SIG-M5 treated with dmso at 0.1 percent for 504 hours (cell line): ENCODE measurements around the gene ETV5.

ENCODE experiments used
- DNase-seq: peaks from one replicate; lab custom pipeline; 2025; ENCODE audit not compliant: unreplicated experiment; lab: John Stamatoyannopoulos, UW

ETV5 gene

DNA sequence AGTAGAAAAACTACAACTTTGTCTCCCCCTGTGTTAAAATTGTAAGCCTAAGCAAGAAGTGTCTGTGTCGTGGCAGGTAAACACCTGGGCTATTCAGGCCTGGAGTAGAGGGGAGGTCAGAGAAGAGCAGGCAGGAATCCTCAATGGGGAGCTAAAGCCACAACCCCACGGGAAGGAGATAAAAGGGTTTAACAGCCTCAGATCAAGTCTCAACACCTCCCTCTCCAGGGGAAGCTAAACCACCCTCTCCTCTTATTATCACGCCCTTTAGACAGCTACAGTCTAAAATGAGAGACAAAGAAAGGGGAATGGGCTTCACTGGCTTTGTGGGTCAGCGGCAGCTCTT is 11.6 kb downstream of the ETV5 start:
- no peak for DNase-seq

DNA sequence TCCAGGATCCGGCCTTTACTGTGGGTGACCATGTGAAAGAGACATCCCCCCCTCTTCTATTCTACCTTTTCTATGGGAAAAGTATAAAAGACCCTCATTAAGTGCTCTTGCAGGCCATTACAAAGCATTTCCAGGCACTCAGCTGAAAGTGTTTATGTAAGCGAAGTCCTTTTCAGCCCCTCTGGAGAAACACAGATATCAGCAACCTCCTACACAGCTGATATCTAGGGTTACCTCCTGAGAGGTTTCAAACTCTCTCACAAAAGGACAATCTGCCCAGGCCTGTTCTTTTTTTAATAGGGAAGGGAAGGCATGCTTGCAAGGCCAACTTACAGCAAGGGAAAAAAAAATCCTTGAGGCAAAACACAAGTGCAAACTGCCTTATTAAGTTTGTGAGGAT is 12.6 kb downstream of the ETV5 start:
- DNase-seq = no peak

DNA sequence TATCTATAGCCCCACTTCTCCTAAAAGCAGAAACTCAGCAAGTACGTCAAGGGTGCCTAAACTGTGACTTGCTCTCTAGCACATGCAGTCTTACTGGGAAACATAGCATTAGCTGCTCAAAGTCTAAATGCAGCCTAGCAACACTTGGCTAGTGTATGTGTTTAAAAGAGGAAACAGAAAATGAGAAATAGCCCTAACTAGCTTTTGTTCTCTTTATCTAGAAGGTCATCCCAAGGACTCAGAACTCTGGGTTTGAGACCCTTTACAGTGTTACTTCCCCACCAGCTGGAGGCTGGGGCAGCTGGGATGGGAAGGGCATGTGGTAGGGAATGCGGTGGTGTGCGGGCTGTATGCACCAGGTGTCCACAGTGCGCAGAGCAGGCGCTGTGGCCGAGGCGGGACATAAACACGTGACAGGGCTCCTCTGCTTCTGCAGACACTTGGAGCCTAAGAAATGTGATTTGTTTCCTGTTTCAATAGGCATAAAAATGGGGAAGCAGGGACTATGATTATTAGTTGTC is 13.3 kb downstream of the ETV5 start:
- peak; percentile 72 for DNase-seq

DNA sequence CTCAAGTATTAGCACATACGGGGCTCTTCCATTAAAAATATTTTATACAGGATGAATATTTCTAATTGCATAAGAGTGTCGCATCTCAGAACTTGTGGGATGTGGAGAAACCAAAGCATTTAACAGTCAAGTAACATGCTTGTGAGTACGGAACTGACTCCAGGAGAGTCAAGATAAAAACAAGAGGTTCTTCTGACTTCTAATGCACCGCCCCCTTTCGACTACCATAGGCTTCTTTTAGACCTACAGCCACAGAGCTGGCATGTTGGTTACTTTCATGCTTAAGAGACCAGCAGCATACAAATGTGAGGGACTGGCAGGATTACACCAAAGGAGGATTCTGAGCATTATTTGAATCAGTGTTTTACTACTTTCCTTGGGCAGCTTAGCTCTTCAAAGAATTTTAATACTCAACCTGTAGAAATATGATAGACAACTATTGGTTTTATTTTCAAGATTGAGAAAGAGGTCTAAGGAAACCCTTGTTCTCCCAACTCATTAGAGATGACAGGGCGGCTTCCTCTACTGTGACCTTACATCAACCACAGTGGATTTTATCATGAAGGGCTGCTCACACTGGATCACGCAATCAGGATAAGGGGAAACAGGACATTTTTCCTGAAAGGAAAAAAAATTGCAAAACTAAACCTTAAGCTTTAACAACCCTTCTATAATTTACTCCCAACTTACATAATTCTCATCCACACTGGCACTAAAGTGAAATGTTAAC is 14.0 kb downstream of the ETV5 start:
- no peak for DNase-seq

DNA sequence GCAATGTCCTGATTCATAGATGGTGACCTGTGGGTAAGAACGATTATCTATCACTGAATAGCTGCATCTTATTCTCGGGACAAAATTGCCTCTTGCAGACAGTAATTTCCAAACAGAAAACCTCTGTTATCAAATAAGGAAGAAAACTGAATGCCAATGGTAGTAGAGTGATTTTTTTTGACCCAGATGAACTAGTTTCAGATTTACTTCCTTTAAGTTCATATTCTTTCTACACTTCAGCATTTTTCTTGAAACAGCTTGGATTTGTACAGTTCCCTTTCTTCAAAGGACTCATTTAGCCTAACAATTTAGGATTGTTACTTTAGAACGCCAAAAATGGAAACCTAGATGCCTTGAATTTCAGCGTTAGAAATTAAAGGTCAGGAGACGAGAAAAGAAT is 14.6 kb downstream of the ETV5 start:
- DNase-seq = peak; percentile 28

DNA sequence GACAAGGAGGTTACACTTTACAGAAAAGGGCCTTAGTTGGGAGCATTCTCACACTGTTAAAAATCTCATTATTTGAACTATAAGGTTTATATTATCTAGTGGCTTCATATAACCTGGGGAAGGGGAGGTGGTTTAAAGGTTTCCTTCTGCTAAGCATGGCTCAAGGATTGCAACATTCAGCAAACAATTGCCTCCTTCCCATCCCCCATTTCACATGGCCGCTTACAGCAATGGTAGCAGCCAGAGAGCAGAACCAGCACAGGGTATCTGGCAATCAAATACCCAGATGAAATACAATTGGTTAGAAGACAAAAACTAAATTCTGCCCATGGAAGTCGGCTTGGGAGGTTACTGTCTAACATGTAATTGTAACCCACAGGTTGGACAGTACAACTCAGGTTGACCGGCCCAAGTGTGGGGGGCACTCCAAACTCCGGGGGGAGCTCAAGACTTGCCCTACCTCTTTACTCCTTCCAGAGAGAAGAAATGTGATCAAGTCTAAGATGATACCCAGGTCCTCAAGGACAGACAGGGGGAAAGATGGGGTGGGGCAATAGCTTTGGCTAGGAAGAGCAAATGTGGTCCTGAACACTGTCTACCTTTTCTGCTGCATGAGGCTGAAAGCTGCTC is 15.5 kb downstream of the ETV5 start:
- no peak for DNase-seq

DNA sequence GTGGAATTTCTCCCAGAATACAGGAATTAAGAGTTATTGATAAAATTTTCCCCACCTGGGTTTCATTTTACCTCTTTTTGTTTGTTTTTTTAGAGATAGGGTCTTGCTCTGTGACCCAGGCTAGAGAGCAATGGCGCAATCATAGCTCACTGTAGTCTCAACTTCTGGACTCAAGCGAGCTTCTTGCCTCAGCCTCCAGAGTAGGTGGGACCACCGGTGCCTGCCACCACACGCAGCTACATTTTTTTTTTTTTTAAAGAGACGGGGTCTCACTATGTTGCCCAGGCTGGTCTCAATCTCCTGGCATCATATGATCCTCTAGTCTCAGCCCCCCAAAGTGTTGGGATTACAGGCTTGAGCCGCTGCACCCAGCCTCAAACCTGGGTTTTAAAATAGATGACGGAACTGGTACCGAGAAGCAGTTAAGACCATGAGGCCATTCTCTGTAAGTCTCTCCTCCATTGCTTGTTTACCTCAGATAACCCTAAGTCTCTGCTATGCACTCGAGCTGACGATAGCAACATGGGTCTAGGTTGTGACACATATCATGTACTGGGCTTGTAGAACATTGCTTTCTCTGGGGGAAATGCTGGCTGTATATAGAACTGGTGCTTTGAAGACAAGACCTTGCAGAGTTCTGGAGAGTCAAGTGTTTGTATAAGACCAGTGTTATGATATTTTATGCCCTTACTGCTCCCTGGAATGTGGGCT is 16.4 kb downstream of the ETV5 start:
- no peak for DNase-seq

DNA sequence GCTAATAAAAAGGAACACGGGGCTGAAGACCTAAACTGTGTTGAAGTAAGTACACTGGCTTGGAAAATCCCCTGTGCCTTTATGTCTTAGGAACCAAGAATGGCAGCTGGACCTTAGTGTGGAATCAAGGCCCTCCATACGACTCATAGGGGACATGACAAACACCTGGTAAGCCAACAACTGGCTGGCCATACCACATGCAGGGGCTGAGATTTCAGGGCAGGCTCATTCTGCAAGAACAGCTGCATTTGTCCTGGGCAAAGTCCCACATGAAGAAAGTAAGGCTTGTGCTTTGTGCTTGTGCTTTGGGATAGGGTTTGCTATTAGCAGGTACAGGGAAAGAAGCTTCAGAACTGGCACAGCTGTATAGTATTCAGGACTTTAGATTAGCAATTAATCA is 18.0 kb downstream of the ETV5 start:
- DNase-seq = no peak

DNA sequence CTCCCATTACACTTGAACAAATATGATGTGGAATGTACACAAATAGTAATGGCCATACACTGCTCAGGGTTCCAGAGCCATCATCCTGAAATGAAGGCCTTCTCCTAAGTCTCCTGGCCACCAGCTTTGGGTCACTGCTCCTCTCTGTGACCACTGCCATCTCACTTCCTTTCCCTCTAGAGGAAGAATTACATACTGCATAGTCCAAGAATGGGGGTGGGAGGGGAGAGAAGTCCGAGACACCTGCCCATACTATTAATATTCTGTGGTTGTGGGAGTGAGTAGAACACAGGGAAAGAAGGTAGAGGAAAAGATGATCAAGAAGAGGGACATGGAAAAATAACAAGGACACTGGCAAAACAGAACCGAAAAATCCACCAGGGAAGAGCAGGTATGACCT is 20.6 kb downstream of the ETV5 start:
- no peak for DNase-seq

DNA sequence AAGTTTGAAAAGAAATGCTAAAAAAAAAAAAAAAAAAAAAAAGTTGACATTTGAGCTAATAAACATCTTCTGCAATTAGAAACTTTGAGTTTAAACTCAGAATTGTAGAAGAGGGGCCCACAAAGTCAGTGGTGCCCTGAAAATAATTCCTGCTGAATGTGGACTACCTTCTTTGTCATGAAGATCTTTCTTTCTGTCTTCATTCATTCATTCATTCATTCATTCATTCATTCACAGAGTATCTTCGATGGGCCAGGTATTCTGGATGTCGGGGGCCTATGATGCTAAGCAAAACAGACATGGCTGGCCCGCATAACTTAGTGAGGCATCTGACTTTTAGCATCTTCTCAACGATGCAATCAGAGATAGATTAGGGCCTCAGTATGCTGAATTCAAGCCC is 24.6 kb downstream of the ETV5 start:
- DNase-seq = no peak

DNA sequence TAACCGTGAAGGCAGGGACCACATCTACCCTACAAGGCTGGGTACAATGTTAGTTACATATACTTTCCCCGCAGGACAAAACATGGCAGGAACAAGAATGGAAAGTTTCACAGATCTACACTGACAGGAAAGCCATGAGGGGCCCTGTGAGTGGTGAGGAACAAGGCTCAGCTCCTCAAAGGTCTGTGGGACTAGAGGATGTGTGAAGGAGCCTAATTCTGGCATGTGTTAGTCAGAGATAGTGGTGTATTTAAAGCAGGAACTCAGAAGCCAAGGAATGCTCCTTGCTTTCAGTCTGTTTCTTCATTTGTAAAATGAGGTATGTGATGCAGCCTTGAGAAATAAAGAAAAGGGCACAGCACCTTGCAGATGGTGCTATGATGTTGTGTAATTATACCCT is 25.1 kb downstream of the ETV5 start:
- DNase-seq = no peak

DNA sequence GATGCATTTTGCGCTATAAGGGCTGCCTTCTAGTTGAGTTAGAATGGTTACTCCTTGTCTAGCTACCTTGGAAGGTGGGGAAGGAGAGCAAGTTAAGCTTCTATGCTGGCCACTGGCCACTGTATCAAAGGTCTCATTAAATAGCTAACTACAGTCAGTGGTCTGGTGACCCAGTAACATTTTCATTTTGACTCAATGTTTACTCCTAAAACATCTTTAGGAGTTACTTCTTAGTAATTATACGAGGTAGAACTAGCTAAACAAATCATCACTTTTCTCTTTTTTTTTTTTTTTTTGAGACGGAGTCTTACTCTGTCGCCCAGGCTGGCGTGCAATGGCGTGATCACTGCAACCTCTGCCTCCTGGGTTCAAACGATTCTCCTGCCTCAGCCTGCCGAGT is 26.7 kb downstream of the ETV5 start:
- no peak for DNase-seq

DNA sequence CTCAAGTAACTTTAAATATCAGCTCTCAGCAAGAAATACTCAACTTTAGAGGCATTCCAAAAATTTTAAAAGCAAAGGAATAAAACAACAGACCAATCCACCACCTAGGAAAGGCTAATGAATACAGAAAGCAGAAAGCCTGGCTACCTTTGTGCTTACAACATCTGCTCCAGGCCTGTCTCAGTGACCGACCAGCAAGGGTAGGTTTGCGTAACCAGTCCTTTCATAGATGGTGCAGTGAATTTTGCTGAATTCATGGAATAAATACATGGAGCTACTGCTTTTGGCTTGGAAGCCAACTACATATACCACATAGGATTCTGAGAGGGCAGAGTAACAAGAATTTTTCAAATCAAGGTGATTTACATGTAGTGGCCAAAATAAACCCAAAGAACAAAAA is 27.2 kb downstream of the ETV5 start:
- no peak for DNase-seq

DNA sequence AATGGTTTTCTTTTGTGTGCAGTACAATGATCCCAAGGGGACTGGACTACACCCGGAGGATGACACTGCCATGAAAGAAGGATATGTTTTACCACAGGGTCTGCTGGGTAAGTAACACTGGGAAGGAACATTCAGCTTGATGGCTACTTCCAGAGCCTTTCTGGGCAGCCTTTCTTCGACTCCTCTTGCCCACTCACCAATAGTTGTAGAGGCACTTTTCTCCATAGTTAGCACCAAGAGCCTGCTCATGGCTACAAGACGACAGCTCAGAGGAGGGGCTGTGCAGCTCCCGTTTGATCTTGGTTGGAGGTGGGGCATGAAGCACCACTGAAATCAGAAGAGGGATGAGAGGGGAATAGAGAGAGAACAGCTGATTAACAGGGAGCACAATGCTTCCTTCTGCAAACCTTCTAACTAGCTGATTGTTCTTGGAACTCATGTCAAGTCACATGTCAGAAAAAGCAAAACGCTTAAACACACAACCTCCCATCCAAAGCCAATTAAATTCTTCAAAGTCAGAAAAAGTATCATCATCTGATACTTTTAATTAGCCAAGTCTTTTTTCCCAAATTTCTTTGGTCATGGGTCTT is 27.9 kb downstream of the ETV5 start:
- DNase-seq = no peak

DNA sequence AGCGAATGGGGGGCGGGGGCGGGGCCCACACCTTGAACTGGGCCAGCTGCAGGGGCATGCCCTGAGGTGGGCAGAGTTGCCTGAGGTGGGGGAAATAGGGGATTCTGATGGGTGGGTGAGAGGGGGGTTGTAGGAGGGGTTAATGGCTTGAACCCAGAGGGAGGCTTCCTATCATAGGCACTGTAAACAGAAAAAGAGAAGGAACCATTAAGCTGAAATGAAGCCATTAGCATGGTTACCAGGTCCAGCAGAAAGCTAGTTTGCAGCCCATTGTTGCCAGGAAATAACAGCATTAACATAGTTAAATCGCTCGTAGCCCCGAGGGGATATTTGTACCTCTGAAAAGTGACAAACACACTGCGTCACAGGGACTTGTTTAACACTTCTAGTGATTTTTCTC is 29.0 kb downstream of the ETV5 start:
- no peak for DNase-seq

DNA sequence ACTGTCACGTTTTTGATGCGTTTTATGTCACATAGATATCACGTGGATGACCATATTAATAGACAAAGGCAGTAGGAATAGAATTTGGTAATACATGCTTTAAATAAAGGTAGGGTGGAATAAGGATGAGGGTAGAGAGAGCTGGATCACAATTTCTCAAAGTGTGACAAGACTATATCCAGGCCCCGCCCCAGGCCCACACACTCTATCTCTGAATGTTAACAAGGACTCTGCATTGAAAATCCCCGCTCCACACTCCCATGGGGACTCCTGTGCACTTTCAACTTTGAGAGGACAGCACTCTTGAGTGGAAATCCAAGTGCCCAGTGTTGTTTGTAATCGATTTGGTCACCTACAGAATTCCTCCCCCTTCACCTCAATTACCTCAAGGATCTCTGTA is 31.4 kb downstream of the ETV5 start:
- no peak for DNase-seq

DNA sequence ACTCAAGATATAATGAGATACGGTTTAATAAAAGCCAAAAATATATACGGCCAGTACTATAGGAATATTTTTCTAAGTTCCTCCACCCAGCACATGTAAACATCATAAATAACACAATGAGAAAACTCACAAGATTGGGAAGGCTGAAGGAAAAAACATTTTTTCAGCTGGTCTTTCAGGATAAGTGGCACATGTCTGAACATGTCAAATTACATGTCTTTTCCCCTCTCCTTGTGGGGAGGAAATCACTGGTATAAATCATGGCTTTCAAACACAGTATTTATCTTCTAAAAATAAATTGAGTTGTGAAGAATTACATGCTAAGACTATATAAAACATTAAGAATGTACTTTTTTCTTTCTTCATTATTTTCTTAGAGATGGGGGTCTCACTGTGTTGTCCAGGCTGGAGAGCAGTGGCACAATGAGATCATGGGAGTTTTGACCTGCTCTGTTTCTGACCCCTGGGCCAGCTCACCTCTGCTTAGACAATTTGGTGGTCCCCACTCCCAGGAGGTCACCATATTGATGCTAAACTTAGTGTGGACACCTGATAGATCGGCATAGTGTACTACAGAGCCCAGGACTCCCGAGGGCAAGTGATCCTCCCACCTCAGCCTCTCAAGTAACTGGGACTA is 32.8 kb downstream of the ETV5 start:
- no peak for DNase-seq

DNA sequence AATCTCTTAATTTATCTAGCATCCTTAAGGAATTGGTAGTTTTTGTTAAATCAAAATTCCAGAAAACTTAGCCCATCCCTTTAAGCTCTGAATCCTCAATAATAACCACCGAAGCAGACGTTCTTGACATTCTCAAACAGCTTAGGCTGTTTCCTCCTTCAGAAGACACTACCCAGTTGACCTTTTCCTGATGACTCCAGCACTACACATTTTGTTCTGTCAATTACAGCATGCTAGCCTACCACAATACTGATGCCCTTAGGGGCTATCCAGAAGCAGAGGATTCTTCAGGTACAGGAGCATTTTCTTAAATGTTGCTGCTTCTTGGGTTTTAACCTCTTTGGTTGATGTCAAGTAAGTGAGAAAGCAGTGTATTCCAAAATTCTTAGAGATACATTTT is 33.4 kb downstream of the ETV5 start:
- no peak for DNase-seq

DNA sequence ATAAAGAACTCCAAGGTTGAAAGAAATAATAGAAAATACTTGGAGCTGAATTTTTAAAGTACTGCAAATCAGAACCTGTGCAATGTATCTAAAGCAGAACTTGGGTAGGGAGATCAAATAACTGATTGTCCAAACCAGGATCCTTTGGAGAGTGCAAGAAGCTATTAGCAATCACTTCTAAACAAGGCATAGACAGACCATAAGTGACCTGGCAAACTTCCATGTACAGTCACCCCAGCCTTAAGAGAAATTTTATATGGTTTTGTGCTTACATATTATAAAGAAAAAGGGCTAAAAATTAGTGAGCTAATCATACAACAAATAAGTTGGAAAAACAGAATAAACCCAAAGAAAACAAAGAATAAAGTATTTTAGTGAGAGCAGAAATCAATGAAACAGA is 35.2 kb downstream of the ETV5 start:
- DNase-seq = no peak

DNA sequence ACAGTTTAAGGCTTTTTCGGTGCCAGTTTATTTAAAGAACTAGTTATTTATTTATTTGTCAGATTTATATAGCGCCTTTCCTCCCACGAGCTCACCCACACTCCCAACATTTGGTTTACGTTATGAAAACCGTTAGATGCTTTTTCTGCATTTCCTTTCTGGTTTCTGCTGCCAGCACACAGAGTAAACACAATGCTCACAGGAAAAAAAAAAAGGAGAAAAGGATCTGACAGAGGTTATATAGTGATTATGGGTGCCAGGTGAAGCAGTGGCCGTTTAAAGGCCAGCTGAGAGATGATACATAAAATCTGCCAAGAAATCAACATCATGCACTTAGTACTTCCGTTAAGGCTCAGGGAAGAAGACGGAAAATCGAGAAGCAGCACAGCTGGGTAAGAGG is 37.9 kb downstream of the ETV5 start:
- DNase-seq = no peak

DNA sequence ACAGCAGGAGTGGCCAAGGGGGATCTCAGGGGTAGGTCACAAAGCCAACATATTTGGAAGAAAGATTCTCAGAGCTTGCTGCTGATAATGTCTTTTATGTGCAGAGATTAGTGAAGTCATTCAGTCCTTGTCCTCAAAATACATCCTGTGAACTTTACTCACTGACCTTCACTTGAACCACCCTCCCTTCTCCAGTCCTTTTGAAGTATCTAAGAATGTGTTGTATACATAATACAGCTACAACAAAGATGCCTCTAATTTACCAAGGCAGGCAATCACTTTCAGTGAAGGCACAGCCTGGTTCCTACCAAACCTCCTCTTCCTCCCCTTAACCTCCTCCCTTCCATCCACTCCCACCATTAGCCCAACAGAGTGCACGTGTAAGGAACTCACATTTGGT is 38.3 kb downstream of the ETV5 start:
- DNase-seq = no peak

DNA sequence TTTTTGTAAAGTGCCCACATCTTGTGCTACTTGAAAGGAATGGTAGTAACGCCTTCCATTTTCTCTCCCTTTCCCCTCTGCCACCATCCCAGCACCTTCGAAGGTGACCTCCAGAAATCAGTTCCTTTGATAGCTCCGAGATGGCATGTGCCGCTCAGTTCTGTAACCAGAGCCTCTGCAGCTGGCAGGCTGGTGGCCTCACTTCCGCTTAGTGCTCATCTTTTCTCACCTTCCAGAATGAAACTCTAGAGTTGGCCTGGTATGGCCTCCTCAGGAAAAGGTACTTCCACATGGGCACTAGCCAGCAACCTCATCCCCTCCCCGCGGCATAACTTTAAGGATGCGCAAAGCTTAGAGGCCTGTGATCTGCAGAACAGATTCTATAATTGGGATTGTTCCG is 38.8 kb downstream of the ETV5 start:
- DNase-seq = no peak
